GM11168 (cell line): ENCODE results near the gene FBXW10.
"Not testable (repeated sequence)": the region's sequence is repeated elsewhere in the genome, so short reads cannot be mapped to it uniquely, and the experiment has no call there.

ENCODE experiments used
- in situ Hi-C: fragments of 300-500 bp; cut with MboI; formaldehyde crosslinking; loops from one replicate; pipeline ENCODE4 v1.12.0; 2022; ENCODE audit warnings: low sequenced_read_pairs; ENCODE audit not compliant: unreplicated experiment

Gene FBXW10

GRCh38 chr17:18743699-18744421, at the start of gene FBXW10:
FBXW10 (plus strand) TSS chr17:18744054; CDS start chr17:18744245, 191 bp downstream.
- in situ Hi-C loops = not testable (repeated sequence)

- in situ Hi-C loops = not testable (repeated sequence)
Observed at GRCh38 chr17:18695143-18695542, 48.7 kb upstream of the FBXW10 start.

GRCh38 chr17:18698473-18699103, 45.3 kb upstream of the FBXW10 start:
- in situ Hi-C loops = not testable (repeated sequence)

- in situ Hi-C loops = not testable (repeated sequence)
Observed at GRCh38 chr17:18705955-18706354, 37.9 kb upstream of the FBXW10 start.

- in situ Hi-C loops = not testable (repeated sequence)
Observed at GRCh38 chr17:18708215-18708614, 35.6 kb upstream of the FBXW10 start.

- in situ Hi-C loops = not testable (repeated sequence)
Observed at GRCh38 chr17:18712354-18712999, 31.4 kb upstream of the FBXW10 start.

- in situ Hi-C loops = not testable (repeated sequence)
Observed at GRCh38 chr17:18718643-18719427, 25.0 kb upstream of the FBXW10 start.

GRCh38 chr17:18719428-18720110, 24.3 kb upstream of the FBXW10 start:
- in situ Hi-C loops = not testable (repeated sequence)

GRCh38 chr17:18721775-18722547, 21.9 kb upstream of the FBXW10 start:
- in situ Hi-C loops = not testable (repeated sequence)

- in situ Hi-C loops = not testable (repeated sequence)
Observed at GRCh38 chr17:18722612-18723011, 21.2 kb upstream of the FBXW10 start.

GRCh38 chr17:18723509-18723908, 20.3 kb upstream of the FBXW10 start:
- in situ Hi-C loops = not testable (repeated sequence)

- in situ Hi-C loops = not testable (repeated sequence)
Observed at GRCh38 chr17:18732438-18732837, 11.4 kb upstream of the FBXW10 start.

- in situ Hi-C loops = not testable (repeated sequence)
Observed at GRCh38 chr17:18733350-18733749, 10.5 kb upstream of the FBXW10 start.

- in situ Hi-C loops = not testable (repeated sequence)
Observed at GRCh38 chr17:18739616-18740391, 4.0 kb upstream of the FBXW10 start.

- in situ Hi-C loops = not testable (repeated sequence)
Observed at GRCh38 chr17:18741228-18741627, 2.6 kb upstream of the FBXW10 start.

GRCh38 chr17:18744726-18745125, 872 bp downstream of the FBXW10 start:
- in situ Hi-C loops = not testable (repeated sequence)

- in situ Hi-C loops = not testable (repeated sequence)
Observed at GRCh38 chr17:18746551-18746950, 2.7 kb downstream of the FBXW10 start.

- in situ Hi-C loops = not testable (repeated sequence)
Observed at GRCh38 chr17:18747501-18747900, 3.6 kb downstream of the FBXW10 start.
